SK-N-SH treated with all-trans-retinoic acid at 6 μM for 48 hours (cell line): ENCODE results near the gene ZNF428.

Experiments used
- ATAC-seq: fragments of 200-7000 bp; cut with Tn5 transposase; 3 replicates; pipeline ENCODE4 v1.9.1; 2020; ENCODE audit warnings: mild to moderate bottlenecking, moderate library complexity
- ARNTL ChIP-seq: fragments of 450-650 bp; formaldehyde crosslinking; IDR thresholded peaks from 2 replicates; pipeline ENCODE4 v1.5.0; 2020; ENCODE audit warnings: low read depth, mild to moderate bottlenecking, moderate library complexity, borderline replicate concordance
- BACH2 ChIP-seq: fragments of 250-450 bp; sonication (Bioruptor Pico); IDR thresholded peaks from 2 replicates; pipeline ENCODE4 v1.9.0; 2021; ENCODE audit warnings: mild to moderate bottlenecking, borderline replicate concordance
- CREB5 ChIP-seq: fragments of 250-450 bp; sonication (Bioruptor Pico); IDR thresholded peaks from 2 replicates; pipeline ENCODE4 v1.5.1; 2020; ENCODE audit warnings: low read depth, mild to moderate bottlenecking, moderate library complexity
- CSDC2 ChIP-seq: fragments of 250-450 bp; sonication (Bioruptor Pico); IDR thresholded peaks from 2 replicates; pipeline ENCODE4 v1.5.0; 2020; ENCODE audit warnings: mild to moderate bottlenecking, moderate library complexity
- CSRNP3 ChIP-seq: fragments of 250-450 bp; sonication (Bioruptor Pico); IDR thresholded peaks from 2 replicates; pipeline ENCODE4 v1.5.1; 2021; ENCODE audit warnings: mild to moderate bottlenecking, moderate library complexity
- ESRRG ChIP-seq: fragments of 250-450 bp; sonication (Bioruptor Pico); IDR thresholded peaks from 2 replicates; pipeline ENCODE4 v1.6.1; 2021; ENCODE audit warnings: mild to moderate bottlenecking
- GLIS3 ChIP-seq: fragments of 250-450 bp; sonication (Bioruptor Pico); IDR thresholded peaks from 2 replicates; pipeline ENCODE4 v1.5.0; 2020; ENCODE audit warnings: mild to moderate bottlenecking, moderate library complexity
- ISL1 ChIP-seq: fragments of 250-450 bp; sonication (Bioruptor Pico); IDR thresholded peaks from 2 replicates; pipeline ENCODE4 v2.1.2; 2022; ENCODE audit warnings: mild to moderate bottlenecking, moderate library complexity
- OSR1 ChIP-seq: fragments of 250-450 bp; sonication (Bioruptor Pico); IDR thresholded peaks from 2 replicates; pipeline ENCODE4 v1.8.0; 2022; ENCODE audit warnings: moderate library complexity, mild to moderate bottlenecking, inconsistent platforms
- PATZ1 ChIP-seq: fragments of 250-450 bp; sonication (Bioruptor Pico); IDR thresholded peaks from 2 replicates; pipeline ENCODE4 v1.8.0; 2020; ENCODE audit warnings: mild to moderate bottlenecking, moderate library complexity, borderline replicate concordance
- POU6F1 ChIP-seq: fragments of 250-450 bp; sonication (Bioruptor Pico); IDR thresholded peaks from 2 replicates; pipeline ENCODE4 v1.8.0; 2021; ENCODE audit warnings: low read depth, mild to moderate bottlenecking, moderate library complexity, borderline replicate concordance
- PPARA ChIP-seq: fragments of 250-450 bp; sonication (Bioruptor Pico); IDR thresholded peaks from 2 replicates; pipeline ENCODE4 v1.5.0; 2020; ENCODE audit warnings: mild to moderate bottlenecking, borderline replicate concordance
- SNAI2 ChIP-seq: fragments of 250-450 bp; sonication (Bioruptor Pico); IDR thresholded peaks from 2 replicates; pipeline ENCODE4 v1.5.0; 2020; ENCODE audit warnings: mild to moderate bottlenecking, moderate library complexity
- TCF4 ChIP-seq: fragments of 250-450 bp; sonication (Bioruptor Pico); IDR thresholded peaks from 2 replicates; pipeline ENCODE4 v1.8.0; 2021; ENCODE audit warnings: mild to moderate bottlenecking, moderate library complexity, borderline replicate concordance
- TSHZ2 ChIP-seq: fragments of 250-450 bp; sonication (Bioruptor Pico); IDR thresholded peaks from 2 replicates; pipeline ENCODE4 v1.5.0; 2020; ENCODE audit warnings: mild to moderate bottlenecking, moderate library complexity
- ZC3H10 ChIP-seq: fragments of 250-450 bp; sonication (Bioruptor Pico); IDR thresholded peaks from 2 replicates; pipeline ENCODE4 v1.5.1; 2021; ENCODE audit warnings: mild to moderate bottlenecking, moderate library complexity
- ZNF565 ChIP-seq: fragments of 450-650 bp; formaldehyde crosslinking; conservative IDR thresholded peaks from 2 replicates; pipeline ENCODE4 v1.5.0; 2020; ENCODE audit warnings: low read depth, mild to moderate bottlenecking, moderate library complexity
- ZNF8 ChIP-seq: fragments of 450-650 bp; formaldehyde crosslinking; IDR thresholded peaks from 2 replicates; pipeline ENCODE4 v1.5.0; 2020; ENCODE audit warnings: mild to moderate bottlenecking, moderate library complexity

ZNF428 gene

GRCh38 chr19:43638995-43639518, 19.6 kb upstream of the ZNF428 start:
- ATAC-seq: no peak
- TF ChIP-seq ZNF565 (CRISPR knock-in tag) (no peak), TSHZ2 (CRISPR knock-in tag) (no peak), GLIS3 (CRISPR knock-in tag) (no peak), ISL1 (no peak), SNAI2 (CRISPR knock-in tag) (no peak), ESRRG (no peak), CREB5 (CRISPR knock-in tag) (no peak), PATZ1 (CRISPR knock-in tag) (no peak), TCF4 (CRISPR knock-in tag) (no peak), OSR1 (CRISPR knock-in tag) (no peak), ZNF8 (no peak), POU6F1 (no peak), BACH2 (CRISPR knock-in tag) (no peak), ZC3H10 (CRISPR knock-in tag) (no peak)

- TF ChIP-seq TSHZ2 (CRISPR knock-in tag) (no peak), ZC3H10 (CRISPR knock-in tag) (no peak)
- ATAC-seq: no peak; the same call in 2 of the 3 replicates
Observed at GRCh38 chr19:43638214-43638994, 19.0 kb upstream of the ZNF428 start.

- TF ChIP-seq TCF4 (CRISPR knock-in tag) (no peak), CSDC2 (no peak), CREB5 (CRISPR knock-in tag) (no peak), ESRRG (no peak), ISL1 (no peak), GLIS3 (CRISPR knock-in tag) (no peak), PPARA (CRISPR knock-in tag) (no peak), OSR1 (CRISPR knock-in tag) (no peak), ARNTL (CRISPR knock-in tag) (no peak), TSHZ2 (CRISPR knock-in tag) (no peak), CSRNP3 (CRISPR knock-in tag) (no peak)
- ATAC-seq: no peak
Observed at GRCh38 chr19:43636121-43636683, 16.8 kb upstream of the ZNF428 start.
